Muscle layer of duodenum (tissue), 2 donors: ENCODE measurements around the gene SYT7.

Source experiments
- H3K27ac ChIP-seq: one replicate; pipeline ENCODE4 v1.7.0; 2013; ENCODE audit warnings: mild to moderate bottlenecking, low read length
- H3K27me3 ChIP-seq: one replicate; pipeline ENCODE4 v1.7.0; 2013; ENCODE audit warnings: low read depth, mild to moderate bottlenecking, control low read depth, low read length
- H3K36me3 ChIP-seq, 2 donors: one replicate each; pipeline ENCODE4 v1.7.0; 2013; ENCODE audit warnings: low read length in 2 of 2, control low read depth in 1 of 2, mild to moderate bottlenecking in 1 of 2; ENCODE audit not compliant: insufficient read depth in 2 of 2, control insufficient read depth in 1 of 2
- H3K4me1 ChIP-seq, 2 donors: one replicate each; pipeline ENCODE4 v1.7.0; 2013; ENCODE audit warnings: low read length in 2 of 2, mild to moderate bottlenecking in 2 of 2, control low read depth in 1 of 2, moderate library complexity in 1 of 2; ENCODE audit not compliant: insufficient read depth in 2 of 2, control insufficient read depth in 1 of 2
- H3K4me3 ChIP-seq, 2 donors: one replicate each; pipeline ENCODE4 v1.7.0; 2013; ENCODE audit warnings: low read length in 2 of 2, low read depth in 1 of 2, mild to moderate bottlenecking in 1 of 2
- H3K9me3 ChIP-seq, 2 donors: one replicate each; pipeline ENCODE4 v1.7.0; 2013; ENCODE audit warnings: low read length in 2 of 2, control low read depth in 1 of 2, mild to moderate bottlenecking in 1 of 2; ENCODE audit not compliant: control insufficient read depth in 1 of 2
- donor health status: healthy.

The SYT7 gene

GRCh38 chr11:61564936-61565696 lies 15.8 kb downstream of the SYT7 start:
- Histone ChIP-seq H3K4me3 (no peak overlapping the region), H3K36me3 (no peaks in the 10 kb centered on the region), H3K27me3 (peaks cover 4% of the 10 kb centered on the region), H3K4me1 (peaks cover 0 to 9% of the 10 kb centered on the region in 2 donors), H3K27ac (no peak overlapping the region), H3K9me3 (no peaks in the 10 kb centered on the region)

- no peaks in the 10 kb centered on the region for H3K36me3 ChIP-seq
- H3K9me3 ChIP-seq = no peaks in the 10 kb centered on the region
- no peak overlapping the region for H3K27ac ChIP-seq
- H3K4me3 ChIP-seq = no peak overlapping the region
- H3K4me1 ChIP-seq = no peaks in the 10 kb centered on the region
- peaks cover 10% of the 10 kb centered on the region for H3K27me3 ChIP-seq
Observed at GRCh38 chr11:61560751-61561150, 20.1 kb downstream of the SYT7 start.

GRCh38 chr11:61556621-61557020 lies 24.3 kb downstream of the SYT7 start:
- peaks cover 26% of the 10 kb centered on the region for H3K27me3 ChIP-seq
- no peak overlapping the region for H3K27ac ChIP-seq
- H3K36me3 ChIP-seq = no peaks in the 10 kb centered on the region
- no peaks in the 10 kb centered on the region for H3K9me3 ChIP-seq
- H3K4me1 ChIP-seq = peaks cover 0 to 8% of the 10 kb centered on the region in 2 donors
- H3K4me3 ChIP-seq = no peak overlapping the region

- Histone ChIP-seq H3K4me3 (no peak overlapping the region), H3K27me3 (peaks cover 26% of the 10 kb centered on the region), H3K27ac (no peak overlapping the region)
Observed at GRCh38 chr11:61555978-61556377, 24.9 kb downstream of the SYT7 start.

GRCh38 chr11:61555051-61555969 lies 25.6 kb downstream of the SYT7 start:
- Histone ChIP-seq H3K27ac (no peak overlapping the region), H3K4me1 (peaks cover 0 to 8% of the 10 kb centered on the region in 2 donors), H3K27me3 (peaks cover 26% of the 10 kb centered on the region), H3K9me3 (no peaks in the 10 kb centered on the region), H3K36me3 (no peaks in the 10 kb centered on the region), H3K4me3 (no peak overlapping the region)

More at GRCh38 chr11:61555978-61556377, 24.9 kb downstream of the SYT7 start:
- H3K4me1 ChIP-seq = peaks cover 0 to 8% of the 10 kb centered on the region in 2 donors
- H3K9me3 ChIP-seq = no peaks in the 10 kb centered on the region
- H3K36me3 ChIP-seq = no peaks in the 10 kb centered on the region

- Histone ChIP-seq H3K27me3 (peaks cover 26% of the 10 kb centered on the region), H3K4me1 (peaks cover 0 to 8% of the 10 kb centered on the region in 2 donors), H3K4me3 (no peak overlapping the region), H3K9me3 (no peaks in the 10 kb centered on the region), H3K27ac (no peak overlapping the region), H3K36me3 (no peaks in the 10 kb centered on the region)
Observed at GRCh38 chr11:61554172-61554988, 26.5 kb downstream of the SYT7 start.

- Histone ChIP-seq H3K4me1 (peaks cover 0 to 8% of the 10 kb centered on the region in 2 donors), H3K36me3 (no peaks in the 10 kb centered on the region), H3K27me3 (peaks cover 26% of the 10 kb centered on the region), H3K27ac (no peak overlapping the region), H3K4me3 (no peak overlapping the region), H3K9me3 (no peaks in the 10 kb centered on the region)
Observed at GRCh38 chr11:61553373-61554171, 27.3 kb downstream of the SYT7 start.

- Histone ChIP-seq H3K9me3 (no peaks in the 10 kb centered on the region), H3K27ac (no peak overlapping the region), H3K36me3 (no peaks in the 10 kb centered on the region), H3K4me1 (peaks cover 0 to 8% of the 10 kb centered on the region in 2 donors), H3K4me3 (no peak overlapping the region), H3K27me3 (peaks cover 26% of the 10 kb centered on the region)
Observed at GRCh38 chr11:61552108-61552635, 28.7 kb downstream of the SYT7 start.

GRCh38 chr11:61551634-61552033 lies 29.2 kb downstream of the SYT7 start:
- Histone ChIP-seq H3K9me3 (no peaks in the 10 kb centered on the region), H3K4me3 (no peak overlapping the region), H3K27ac (no peak overlapping the region), H3K27me3 (peaks cover 22% of the 10 kb centered on the region), H3K4me1 (peaks cover 0 to 8% of the 10 kb centered on the region in 2 donors), H3K36me3 (no peaks in the 10 kb centered on the region)

- Histone ChIP-seq H3K4me1 (peaks cover 0 to 8% of the 10 kb centered on the region in 2 donors), H3K36me3 (no peaks in the 10 kb centered on the region), H3K27me3 (peaks cover 16% of the 10 kb centered on the region), H3K4me3 (no peak overlapping the region), H3K9me3 (no peaks in the 10 kb centered on the region), H3K27ac (no peak overlapping the region)
Observed at GRCh38 chr11:61550665-61551227, 30.1 kb downstream of the SYT7 start.
